A549 (cell line): ENCODE results near the gene GAB1.

Experiments used
- BCL3 ChIP-seq: fragments of >200 bp; sonication (Bioruptor Twin); formaldehyde crosslinking; IDR thresholded peaks from 3 replicates; pipeline ENCODE4 v1.6.1; 2016
- CTCF ChIP-seq: fragments of >200 bp; sonication (Bioruptor Twin); formaldehyde crosslinking; IDR thresholded peaks from 3 replicates; pipeline ENCODE4 v1.5.1; 2016
- FOSL2 ChIP-seq, 2 experiments: fragments of 450-650 bp in 1 of 2; fragments of >200 bp in 1 of 2; sonication (Bioruptor Twin) in 1 of 2; formaldehyde crosslinking; IDR thresholded peaks; 2 replicates each; pipeline versions ENCODE4 v1.5.0 to v1.6.1; 2016 to 2020; ENCODE audit warnings: mild to moderate bottlenecking in 1 of 2, moderate library complexity in 1 of 2
- HDAC2 ChIP-seq: fragments of 200-600 bp; sonication (generic); IDR thresholded peaks from 2 replicates; pipeline ENCODE4 v1.6.1; 2016
- MAX ChIP-seq: IDR thresholded peaks from 2 replicates; pipeline ENCODE4 v1.6.1; 2012
- PHF8 ChIP-seq: fragments of 200-600 bp; sonication (generic); IDR thresholded peaks from 2 replicates; pipeline ENCODE4 v1.6.1; 2016; ENCODE audit warnings: low read depth, mild to moderate bottlenecking, antibody characterized with exemption, moderate library complexity, borderline replicate concordance
- POLR2A ChIP-seq: IDR thresholded peaks from 2 replicates; pipeline ENCODE4 v1.6.1; 2012; ENCODE audit warnings: mild to moderate bottlenecking, low read length
- USF2 ChIP-seq: fragments of 450-650 bp; IDR thresholded peaks from 2 replicates; pipeline ENCODE4 v1.6.1; 2014; ENCODE audit warnings: antibody characterized with exemption

- no peak for TF ChIP-seq CTCF
- no peak for TF ChIP-seq POLR2A
- no peak for TF ChIP-seq PHF8
- TF ChIP-seq USF2: no peak
- TF ChIP-seq HDAC2: no peak
- TF ChIP-seq BCL3: no peak
- TF ChIP-seq FOSL2 (IDR thresholded peaks at IDR 0.05): no peak
- TF ChIP-seq FOSL2 (CRISPR knock-in tag; IDR thresholded peaks at IDR 0.05): no peak
- TF ChIP-seq MAX: no peak
Measured at GRCh38 chr4:143421609-143422008, 84.9 kb downstream of the GAB1 start.
